DMS53 treated with DMSO at 0.1 percent for 48 hours (cell line): ENCODE results near the gene TPP1.

Source experiments
- DNase-seq: peaks from one replicate; lab custom pipeline; 2025; ENCODE audit not compliant: unreplicated experiment; lab: John Stamatoyannopoulos, UW

TPP1 gene

DNA sequence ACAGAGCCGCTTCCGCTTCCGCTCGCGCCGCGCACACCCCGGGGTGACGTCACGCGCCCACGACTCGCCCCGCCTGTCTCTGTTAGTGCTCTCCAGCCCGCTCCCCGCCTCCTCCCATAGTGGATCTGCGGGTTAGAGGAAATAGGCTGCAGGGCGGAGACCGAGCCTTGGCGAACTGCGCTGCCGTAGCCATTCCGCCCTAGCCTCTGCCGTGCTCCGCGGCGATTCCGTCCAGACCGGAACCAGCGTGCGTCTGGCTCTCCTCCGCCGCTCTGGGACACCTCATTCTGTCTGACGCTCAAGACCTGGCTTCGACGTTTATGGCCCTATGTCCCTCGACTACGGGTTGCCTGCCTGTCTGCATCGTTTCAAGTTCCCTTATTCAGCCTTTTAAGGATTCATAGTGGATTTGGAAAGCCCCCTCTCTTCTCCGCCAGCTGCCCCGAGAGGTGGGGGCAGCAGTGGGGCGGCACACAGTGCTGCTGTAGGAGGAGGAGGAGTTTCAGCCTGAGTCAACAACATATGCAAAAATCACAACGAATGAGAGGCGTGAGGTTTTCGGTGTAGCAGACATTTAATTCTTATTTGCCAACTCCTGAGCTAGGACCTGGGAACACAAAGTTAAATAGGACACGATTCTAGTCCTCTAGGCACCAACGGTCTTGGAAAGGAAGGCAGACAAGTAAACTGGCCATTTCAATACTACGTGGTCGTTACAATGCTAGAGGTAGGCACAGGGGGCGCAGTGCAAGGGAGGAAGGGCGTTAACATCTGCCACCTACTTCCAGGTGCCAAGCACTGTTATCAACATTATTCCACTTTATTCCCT, 6.8 kb downstream of the TPP1 start, which contains the start of gene TAF10:
Gene TAF10 (minus strand): TSS at position 4 of the 829 bp plus-strand sequence. CDS start 27 bp downstream, outside the sequence.
- DNase-seq = peak; percentile 97

GRCh38 chr11:6611963-6612212, 7.3 kb downstream of the TPP1 start:
- no peak for DNase-seq

DNA sequence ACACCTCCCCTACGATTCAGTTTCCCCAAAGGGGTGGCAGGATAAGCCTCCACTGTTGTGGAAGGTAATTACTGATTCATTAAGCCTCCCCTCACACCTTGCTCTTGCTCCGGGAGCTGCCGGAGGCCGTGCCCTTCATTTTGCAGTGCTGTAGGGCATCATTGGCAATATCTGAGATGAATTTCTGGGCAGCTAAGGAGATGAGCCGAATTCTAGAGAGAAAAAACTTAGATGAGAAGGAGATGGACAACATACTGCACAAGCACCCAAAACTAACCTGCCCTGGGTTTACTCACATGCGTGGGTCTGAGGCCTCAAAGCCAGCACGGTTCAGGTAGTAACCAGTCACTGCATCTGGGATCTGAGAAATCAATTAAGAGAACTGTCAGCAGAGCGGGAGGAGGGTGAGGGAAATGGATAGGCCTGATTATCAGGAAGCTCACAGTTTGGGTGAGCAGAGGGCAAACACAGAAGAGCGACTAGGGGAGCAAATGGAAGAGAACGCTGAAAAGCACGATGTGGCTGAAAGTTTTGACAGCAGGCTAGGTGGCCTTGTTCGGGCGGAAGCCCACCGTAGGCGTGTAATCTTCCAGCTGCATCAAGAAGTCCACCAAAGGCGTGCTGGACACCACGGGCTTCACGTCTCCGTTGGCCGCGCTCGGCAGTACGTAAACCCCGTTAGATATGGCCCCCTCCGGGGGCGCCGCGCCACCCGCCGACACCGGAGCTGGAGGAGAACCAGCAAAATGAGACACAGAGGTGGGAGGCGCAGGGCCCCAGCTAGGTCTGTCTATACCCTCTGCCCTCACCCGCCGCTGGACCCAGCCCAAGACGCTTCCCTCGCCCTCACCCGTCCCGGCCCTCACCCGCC, 7.9 kb downstream of the TPP1 start:
- no peak for DNase-seq

GRCh38 chr11:6610591-6610990, 8.6 kb downstream of the TPP1 start:
- DNase-seq = no peak

GRCh38 chr11:6609502-6610015, 9.7 kb downstream of the TPP1 start:
- DNase-seq = no peak

DNA sequence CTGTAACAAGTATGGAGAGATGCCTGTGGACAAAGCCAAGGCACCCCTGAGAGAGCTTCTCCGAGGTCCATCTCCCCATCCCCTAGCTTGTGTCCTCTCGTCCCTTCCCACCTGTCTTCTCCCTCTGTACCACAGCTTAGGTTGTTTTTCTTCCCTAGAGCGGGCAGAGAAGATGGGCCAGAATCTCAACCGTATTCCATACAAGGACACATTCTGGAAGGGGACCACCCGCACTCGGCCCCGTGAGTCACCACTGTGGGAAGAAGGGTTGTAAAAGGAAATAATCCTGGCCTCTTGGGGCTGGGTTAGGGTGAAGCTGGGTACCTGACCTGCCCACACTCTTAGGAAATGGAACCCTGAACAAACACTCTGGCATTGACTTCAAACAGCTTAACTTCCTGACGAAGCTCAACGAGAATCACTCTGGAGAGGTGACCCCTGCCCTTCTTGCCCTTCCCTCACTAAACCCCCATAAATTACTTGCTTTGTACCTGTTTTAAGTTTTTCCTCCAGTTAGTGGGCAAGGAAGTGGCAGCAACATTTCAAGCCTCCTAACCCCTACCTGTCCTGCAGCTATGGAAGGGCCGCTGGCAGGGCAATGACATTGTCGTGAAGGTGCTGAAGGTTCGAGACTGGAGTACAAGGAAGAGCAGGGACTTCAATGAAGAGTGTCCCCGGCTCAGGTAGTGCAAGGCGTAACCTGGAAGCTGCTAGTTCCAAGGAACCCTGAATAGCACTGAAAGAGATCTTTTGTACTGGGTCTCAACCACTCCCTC, 10.3 kb downstream of the TPP1 start:
- DNase-seq = no peak

DNA sequence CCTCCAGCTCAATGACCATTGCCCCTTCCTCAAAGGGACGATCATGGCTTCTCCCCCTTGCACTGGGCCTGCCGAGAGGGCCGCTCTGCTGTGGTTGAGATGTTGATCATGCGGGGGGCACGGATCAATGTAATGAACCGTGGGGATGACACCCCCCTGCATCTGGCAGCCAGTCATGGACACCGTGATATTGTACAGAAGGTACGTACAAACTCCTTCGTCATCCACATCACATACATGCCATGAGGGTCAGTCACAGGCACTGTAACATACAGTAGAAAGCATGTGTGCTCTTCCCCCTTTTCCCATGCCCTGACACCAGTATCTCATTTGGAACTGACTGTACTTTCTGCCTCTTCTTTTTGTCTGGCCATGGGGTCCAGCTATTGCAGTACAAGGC, 11.2 kb downstream of the TPP1 start:
- no peak for DNase-seq

DNA sequence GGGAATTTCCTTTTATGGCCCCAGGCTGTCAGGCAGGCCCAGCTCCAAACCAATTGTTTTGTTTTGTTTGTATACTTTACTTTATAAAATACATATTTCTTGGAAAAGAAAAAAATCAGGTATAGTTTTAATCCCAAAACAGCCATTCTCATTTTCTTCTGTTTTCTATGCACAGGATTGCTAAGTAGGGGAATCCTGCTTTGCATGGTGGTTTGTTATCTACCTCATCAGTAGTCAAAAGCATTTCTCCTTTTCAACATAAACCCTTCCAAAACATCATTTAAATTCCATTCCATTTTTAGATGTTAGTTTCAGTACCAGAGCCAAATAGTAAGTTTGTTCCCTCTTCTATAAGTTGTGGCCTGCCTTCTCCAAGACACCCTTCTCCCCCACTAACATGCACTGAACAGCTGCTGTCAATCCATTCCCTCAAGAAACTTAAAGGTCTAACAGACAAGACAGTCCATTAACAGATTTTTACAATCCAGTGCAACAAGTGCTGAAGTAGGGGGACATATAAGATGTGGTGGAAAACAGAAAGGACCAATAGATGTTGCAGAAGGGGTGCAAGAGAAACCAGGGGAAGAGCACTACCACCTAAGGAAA, 11.9 kb downstream of the TPP1 start:
- no peak for DNase-seq

DNA sequence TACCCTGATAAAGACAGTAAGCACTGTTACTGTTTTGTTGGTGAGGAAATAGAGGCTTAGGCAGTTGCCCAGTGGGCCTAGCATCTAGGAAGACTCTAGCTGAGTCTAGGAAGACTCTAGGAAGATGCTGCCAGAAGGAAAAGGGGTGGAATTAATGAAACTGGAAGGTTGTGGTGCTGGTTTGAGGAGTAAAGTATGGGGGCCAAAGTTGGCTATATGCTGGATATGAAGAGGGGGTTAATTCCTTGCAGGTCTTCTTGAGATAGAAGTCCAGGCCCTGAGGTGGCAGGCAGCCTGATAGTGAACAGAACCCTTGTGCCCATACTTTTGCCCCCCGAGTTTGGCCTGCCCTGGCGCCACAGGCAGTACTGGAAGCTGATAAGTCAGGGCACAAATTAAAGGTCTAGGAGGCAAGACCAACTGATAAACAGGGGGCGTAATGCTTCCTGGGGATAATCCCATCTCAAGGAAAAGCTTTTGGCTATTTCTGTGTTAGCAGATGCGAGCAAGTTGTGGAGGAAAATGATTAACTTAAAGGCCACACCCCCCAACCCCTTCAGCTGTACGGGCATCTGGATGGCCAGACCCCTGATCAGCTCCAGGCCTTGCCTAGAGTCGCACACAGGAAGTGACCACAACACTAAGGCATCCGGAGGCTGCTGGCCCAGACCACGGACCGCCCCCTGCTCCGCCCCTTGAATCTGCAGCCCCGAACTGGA, 12.6 kb downstream of the TPP1 start:
- peak; percentile 71 for DNase-seq

GRCh38 chr11:6604790-6605189, 14.4 kb downstream of the TPP1 start:
- no peak for DNase-seq

DNA sequence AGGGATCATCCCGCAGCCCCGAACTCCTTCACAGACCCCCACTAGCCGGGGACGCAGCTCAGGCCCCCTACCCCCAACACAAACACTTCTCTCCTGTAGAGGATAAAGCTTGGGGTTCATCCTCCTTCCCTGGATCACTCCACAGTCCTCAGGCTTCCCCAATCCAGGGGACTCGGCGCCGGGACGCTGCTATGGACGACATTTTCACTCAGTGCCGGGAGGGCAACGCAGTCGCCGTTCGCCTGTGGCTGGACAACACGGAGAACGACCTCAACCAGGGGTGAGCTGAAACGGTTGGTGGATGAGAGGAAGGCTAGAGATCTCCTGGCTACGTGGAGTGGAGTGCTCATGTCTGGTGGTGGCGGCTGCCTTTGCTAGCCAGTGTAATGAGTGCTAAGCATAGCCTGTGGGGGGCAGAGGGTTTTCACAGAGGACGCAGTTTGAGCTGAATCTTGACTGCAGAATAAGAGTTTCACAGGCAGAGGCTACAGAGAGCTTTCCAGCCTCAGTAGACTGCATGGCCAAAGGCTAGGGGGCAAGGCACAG, 15.1 kb downstream of the TPP1 start:
- peak; percentile 12 for DNase-seq

DNA sequence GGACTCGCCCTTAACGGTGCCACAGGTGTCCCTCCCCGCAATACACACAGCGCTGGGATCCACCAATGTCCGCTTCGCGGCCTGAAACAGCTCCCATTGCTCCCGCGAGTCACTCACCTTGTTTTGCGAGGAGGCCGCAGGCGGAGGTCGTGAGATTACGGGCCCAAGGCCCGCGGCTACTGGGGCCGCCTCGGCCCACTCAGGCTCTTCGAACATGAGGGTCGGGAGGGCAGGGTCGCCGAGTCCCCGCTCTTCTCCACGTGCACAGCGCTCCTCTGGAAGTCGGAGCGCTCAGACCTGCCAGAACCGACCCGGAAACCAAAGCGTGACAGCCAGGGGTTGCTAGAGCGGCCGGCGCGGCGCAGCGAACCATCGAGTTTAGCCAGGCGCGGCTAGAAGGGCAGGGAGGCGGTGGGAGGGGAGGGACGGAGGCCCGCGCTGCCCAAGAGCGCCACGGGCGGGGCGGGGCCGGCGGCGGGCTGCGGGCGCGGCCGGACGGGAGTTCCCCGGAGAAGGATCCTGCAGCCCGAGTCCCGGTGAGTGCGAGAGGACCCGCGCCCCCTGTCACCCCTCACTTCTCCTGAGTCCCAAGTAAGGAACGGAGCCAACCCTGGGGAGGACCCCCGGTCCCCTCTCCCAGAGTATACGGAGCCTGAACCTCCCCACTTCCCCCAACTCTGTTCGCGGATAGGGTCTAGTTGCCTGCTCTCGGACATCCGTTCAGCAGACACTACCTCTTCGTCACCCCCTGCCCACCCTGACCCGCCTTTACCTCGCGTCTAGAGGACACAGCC, 15.7 kb downstream of the TPP1 start, which contains the start of the genes ILK and RRP8:
Gene ILK (plus strand): TSS at position 488 of the 794 bp plus-strand sequence. CDS start 498 bp downstream, outside the sequence.
Gene RRP8 (minus strand): TSS at position 330 of the 794 bp plus-strand sequence. CDS start 114 bp downstream, at position 216.
- DNase-seq = peak; percentile 60

GRCh38 chr11:6602096-6602940, 16.9 kb downstream of the TPP1 start:
- DNase-seq = no peak

GRCh38 chr11:6601041-6601461, 18.2 kb downstream of the TPP1 start:
- no peak for DNase-seq

DNA sequence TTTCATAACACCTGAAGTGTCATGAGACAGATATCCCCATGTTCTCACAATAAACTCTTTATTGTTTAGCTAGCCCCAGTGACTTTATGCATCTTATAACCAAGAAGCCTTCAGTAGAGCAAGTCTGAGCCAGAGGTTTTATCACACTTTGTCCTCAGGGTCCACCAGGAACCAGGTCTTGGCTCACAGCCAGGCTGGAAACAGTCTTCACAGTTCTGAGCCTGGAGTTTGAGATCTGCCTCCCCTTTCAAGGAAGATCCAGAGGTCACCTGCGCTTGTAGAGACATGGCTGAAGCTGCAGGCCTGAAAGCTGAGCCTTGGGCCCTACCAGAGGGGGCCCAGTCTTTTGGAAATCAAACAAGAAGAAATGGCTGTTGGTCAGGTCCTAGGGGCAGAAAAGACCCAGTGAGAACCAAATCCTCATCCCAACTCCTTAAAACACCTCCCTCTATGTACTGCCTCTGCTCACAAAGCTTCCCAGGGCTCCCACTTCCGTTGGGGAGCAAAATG, 19.3 kb downstream of the TPP1 start:
- DNase-seq = no peak

- DNase-seq = no peak
Observed at GRCh38 chr11:6599449-6599848, 19.8 kb downstream of the TPP1 start.

DNA sequence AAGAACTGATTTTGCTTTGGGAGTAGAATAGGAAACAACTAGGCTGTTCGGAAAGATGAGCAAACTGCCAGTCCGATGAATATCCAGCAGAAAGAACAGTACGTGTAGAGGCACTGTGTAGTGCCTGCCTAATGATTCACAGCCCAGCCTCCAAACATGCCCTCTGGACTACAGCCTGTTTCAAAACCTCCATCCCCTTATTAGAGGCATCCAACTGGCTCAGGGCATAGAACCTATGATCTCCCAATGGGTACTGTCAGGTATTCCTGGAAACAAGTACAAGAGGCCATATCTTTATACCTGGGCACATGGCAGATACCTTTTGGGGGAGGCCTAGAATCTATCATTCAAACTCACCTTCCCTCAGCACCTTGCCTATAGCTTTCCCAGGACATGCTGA, 20.7 kb downstream of the TPP1 start:
- no peak for DNase-seq
